ENCODE results near the gene TPR.

Gene TPR

DNA sequence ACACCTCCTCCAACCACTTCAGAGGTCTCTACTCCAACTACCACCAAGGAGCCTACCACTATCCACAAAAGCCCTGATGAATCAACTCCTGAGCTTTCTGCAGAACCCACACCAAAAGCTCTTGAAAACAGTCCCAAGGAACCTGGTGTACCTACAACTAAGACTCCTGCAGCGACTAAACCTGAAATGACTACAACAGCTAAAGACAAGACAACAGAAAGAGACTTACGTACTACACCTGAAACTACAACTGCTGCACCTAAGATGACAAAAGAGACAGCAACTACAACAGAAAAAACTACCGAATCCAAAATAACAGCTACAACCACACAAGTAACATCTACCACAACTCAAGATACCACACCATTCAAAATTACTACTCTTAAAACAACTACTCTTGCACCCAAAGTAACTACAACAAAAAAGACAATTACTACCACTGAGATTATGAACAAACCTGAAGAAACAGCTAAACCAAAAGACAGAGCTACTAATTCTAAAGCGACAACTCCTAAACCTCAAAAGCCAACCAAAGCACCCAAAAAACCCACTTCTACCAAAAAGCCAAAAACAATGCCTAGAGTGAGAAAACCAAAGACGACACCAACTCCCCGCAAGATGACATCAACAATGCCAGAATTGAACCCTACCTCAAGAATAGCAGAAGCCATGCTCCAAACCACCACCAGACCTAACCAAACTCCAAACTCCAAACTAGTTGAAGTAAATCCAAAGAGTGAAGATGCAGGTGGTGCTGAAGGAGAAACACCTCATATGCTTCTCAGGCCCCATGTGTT lies 66.6 kb downstream of the TPR start:
- no peak overlapping the region for H3K4me3 ChIP-seq (ENCODE audit: low read depth, low read length)
- TF ChIP-seq, protein P1, sequence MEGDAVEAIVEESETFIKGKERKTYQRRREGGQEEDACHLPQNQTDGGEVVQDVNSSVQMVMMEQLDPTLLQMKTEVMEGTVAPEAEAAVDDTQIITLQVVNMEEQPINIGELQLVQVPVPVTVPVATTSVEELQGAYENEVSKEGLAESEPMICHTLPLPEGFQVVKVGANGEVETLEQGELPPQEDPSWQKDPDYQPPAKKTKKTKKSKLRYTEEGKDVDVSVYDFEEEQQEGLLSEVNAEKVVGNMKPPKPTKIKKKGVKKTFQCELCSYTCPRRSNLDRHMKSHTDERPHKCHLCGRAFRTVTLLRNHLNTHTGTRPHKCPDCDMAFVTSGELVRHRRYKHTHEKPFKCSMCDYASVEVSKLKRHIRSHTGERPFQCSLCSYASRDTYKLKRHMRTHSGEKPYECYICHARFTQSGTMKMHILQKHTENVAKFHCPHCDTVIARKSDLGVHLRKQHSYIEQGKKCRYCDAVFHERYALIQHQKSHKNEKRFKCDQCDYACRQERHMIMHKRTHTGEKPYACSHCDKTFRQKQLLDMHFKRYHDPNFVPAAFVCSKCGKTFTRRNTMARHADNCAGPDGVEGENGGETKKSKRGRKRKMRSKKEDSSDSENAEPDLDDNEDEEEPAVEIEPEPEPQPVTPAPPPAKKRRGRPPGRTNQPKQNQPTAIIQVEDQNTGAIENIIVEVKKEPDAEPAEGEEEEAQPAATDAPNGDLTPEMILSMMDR (IDR thresholded peaks at IDR 0.05; ENCODE audit: insufficient read depth, low read depth, low read length, missing control alignments), result no peak
- DNase-seq (ENCODE audit: low read depth), result no peak

DNA sequence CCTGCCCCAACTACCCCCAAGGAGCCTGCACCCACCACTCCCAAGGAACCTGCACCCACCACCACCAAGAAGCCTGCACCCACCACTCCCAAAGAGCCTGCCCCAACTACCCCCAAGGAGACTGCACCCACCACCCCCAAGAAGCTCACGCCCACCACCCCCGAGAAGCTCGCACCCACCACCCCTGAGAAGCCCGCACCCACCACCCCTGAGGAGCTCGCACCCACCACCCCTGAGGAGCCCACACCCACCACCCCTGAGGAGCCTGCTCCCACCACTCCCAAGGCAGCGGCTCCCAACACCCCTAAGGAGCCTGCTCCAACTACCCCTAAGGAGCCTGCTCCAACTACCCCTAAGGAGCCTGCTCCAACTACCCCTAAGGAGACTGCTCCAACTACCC lies 67.6 kb downstream of the TPR start:
- no peak for DNase-seq (ENCODE audit: low read depth)
- TF ChIP-seq, protein P1 (IDR thresholded peaks at IDR 0.05; ENCODE audit: insufficient read depth, low read depth, low read length, missing control alignments), result no peak
- no peak overlapping the region for H3K4me3 ChIP-seq (ENCODE audit: low read depth, low read length)

DNA sequence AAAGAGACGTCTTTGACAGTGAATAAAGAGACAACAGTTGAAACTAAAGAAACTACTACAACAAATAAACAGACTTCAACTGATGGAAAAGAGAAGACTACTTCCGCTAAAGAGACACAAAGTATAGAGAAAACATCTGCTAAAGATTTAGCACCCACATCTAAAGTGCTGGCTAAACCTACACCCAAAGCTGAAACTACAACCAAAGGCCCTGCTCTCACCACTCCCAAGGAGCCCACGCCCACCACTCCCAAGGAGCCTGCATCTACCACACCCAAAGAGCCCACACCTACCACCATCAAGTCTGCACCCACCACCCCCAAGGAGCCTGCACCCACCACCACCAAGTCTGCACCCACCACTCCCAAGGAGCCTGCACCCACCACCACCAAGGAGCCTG lies 68.5 kb downstream of the TPR start:
- no peak for DNase-seq (ENCODE audit: low read depth)
- TF ChIP-seq, protein P1 (IDR thresholded peaks at IDR 0.05; ENCODE audit: insufficient read depth, low read depth, low read length, missing control alignments), result no peak

DNA sequence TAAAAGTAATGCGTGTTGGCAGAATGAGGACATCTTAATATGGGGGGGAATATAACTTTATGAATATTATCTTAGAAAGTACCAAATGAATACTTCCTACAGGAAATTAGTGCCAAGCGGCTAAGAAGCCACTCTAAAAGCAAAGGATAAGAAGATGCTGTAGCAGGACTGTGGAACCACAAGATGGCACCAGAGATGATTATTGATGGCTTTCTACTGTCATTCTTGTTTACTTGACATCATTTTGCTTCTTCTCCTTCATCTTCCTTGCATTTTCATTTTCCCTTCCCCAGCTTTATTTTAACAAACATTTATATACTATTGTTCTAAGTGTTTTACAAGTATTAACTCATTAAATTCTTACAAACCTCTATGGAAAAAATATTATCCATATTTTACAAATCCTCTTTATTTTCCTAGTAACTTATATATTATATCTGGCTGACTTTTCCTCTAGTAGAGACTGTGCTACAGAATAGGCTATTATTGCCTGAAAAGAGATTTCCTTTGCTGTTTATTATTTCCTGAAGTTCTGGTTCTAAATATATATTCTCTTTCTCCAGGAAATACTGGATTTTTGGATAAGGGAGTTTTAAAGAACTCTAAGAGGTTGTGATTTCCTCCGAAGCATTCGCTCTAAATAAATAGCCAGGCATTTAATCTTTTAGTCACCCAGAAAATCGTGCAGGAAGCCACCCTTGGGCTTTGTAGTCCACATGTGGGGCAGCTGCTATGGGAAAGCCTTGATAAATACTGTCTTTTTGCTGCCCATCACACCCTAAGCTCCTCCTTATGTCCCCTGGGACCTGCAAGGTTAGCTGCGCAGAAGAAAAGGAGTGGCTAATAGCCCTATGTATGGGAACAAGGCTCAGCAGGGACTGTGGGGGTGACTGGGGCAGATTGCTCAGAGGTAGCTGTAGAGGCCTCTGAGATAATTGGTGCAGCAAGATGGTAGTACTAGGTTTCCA lies 69.8 kb downstream of the TPR start:
- TF ChIP-seq, protein P1 (IDR thresholded peaks at IDR 0.05; ENCODE audit: insufficient read depth, low read depth, low read length, missing control alignments), result peak; percentile 66
- H3K4me3 ChIP-seq (ENCODE audit: low read depth, low read length), result no peak overlapping the region
- peak; percentile 49 for DNase-seq (ENCODE audit: low read depth)

More for the DNA sequence above, 68.5 kb downstream of the TPR start:
- H3K4me3 ChIP-seq (ENCODE audit: low read depth, low read length), result no peak overlapping the region

DNA sequence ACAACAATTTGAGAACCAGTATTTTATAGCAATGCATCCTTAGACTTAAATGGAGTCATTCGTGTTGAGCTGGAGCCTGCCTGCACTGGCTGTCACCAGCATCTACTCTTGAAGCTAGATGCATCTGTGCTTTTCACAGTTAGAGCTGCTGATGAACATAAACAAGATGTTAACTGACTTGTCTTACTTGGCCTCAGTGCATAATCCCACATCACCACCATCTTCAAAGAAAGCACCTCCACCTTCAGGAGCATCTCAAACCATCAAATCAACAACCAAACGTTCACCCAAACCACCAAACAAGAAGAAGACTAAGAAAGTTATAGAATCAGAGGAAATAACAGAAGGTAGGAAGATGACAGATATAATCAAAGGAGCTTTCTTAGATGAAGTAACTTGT lies 71.1 kb downstream of the TPR start:
- TF ChIP-seq, protein P1 (IDR thresholded peaks at IDR 0.05; ENCODE audit: insufficient read depth, low read depth, low read length, missing control alignments), result no peak
- H3K4me3 ChIP-seq (ENCODE audit: low read depth, low read length), result no peak overlapping the region
- no peak for DNase-seq (ENCODE audit: low read depth)

DNA sequence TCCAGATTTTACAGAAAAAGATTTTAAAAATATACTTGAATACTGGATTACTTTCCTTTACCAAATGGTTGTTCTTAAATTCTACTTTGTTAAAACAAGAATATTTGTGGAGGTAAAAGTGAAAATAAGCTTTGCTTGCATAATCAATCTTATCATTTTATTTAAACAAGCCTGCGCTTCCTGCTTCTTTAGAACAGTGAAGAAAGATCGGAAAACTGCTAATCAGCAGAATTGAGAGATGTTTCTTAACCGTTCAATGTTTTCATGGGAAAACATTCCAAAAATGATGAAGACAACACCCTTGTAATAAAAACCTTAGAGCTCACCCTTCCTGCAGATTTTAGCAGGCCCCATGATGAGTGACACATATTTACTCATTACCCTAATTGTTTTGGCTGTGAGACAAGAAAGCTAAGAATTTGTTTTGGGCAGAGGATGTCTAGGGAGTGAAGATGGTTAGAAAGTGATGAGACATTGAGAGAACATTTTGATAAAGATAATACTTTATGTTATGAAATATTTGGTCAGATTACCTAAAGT lies 72.6 kb downstream of the TPR start:
- H3K4me3 ChIP-seq (ENCODE audit: low read depth, low read length), result no peak overlapping the region
- TF ChIP-seq, protein P1 (IDR thresholded peaks at IDR 0.05; ENCODE audit: insufficient read depth, low read depth, low read length, missing control alignments), result no peak
- DNase-seq (ENCODE audit: low read depth), result no peak

Data from GM12865 (cell line).